Endothelial cell of umbilical vein (primary cell): ENCODE measurements around the gene PDCD2L. TPM values are rescaled to one million over a fixed set of nuclear protein-coding genes. Genes with fewer than 3 reads are reported as not detected.

Experiments used
- BruUV-seq: library from RNA; stranded (reverse); fragments of 400-500 nt; replicated peaks from 2 replicates; lab custom pipeline; 2021; lab: Mats Ljungman, UMichigan
- CTCF ChIA-PET: fragments of 300-600, 350-600 bp; sonication (Branson Sonifier 250); formaldehyde crosslinking; loops from one replicate; lab custom pipeline; 2021; ENCODE audit warnings: antibody characterized with exemption, inconsistent platforms; lab: Charles Lee
- POLR2A ChIA-PET: fragments of 300-600, 350-600 bp; sonication (Branson Sonifier 250); formaldehyde crosslinking; loops from one replicate; lab custom pipeline; 2021; ENCODE audit warnings: antibody characterized with exemption, inconsistent platforms; lab: Charles Lee
- DNase-seq: peaks from one replicate; pipeline ENCODE4 v3.0.0-alpha.2; 2011; ENCODE audit warnings: low read depth, low spot score
- FAIRE-seq: peaks from 2 replicates; lab custom pipeline; 2011; peaks lifted over from hg19 to GRCh38; lab: Jason Lieb, UNC
- H2AFZ ChIP-seq: 2 replicates; pipeline ENCODE4 v1.6.0; 2012; ENCODE audit warnings: low read depth, low read length, control low read depth, inconsistent platforms
- H3K27ac ChIP-seq: 2 replicates; pipeline ENCODE4 v1.5.1; 2011; ENCODE audit warnings: low read depth, mild to moderate bottlenecking, control low read depth, low read length, moderate library complexity; ENCODE audit not compliant: insufficient read depth
- H3K27me3 ChIP-seq, 2 experiments: 2 replicates each; pipeline versions ENCODE4 v1.6.0 to v1.6.1; 2011; ENCODE audit warnings: low read length in 2 of 2, mixed read lengths in 1 of 2; ENCODE audit not compliant: control insufficient read depth in 2 of 2, insufficient read depth in 2 of 2
- H3K36me3 ChIP-seq, 2 experiments: 2 replicates in 1 of 2; 3 replicates in 1 of 2; pipeline ENCODE4 v1.5.1; 2011; ENCODE audit warnings: low read length in 2 of 2, mild to moderate bottlenecking in 1 of 2, moderate library complexity in 1 of 2; ENCODE audit not compliant: control insufficient read depth in 2 of 2, insufficient read depth in 2 of 2; ENCODE audit errors: extremely low read depth in 1 of 2
- H3K4me1 ChIP-seq: 3 replicates; pipeline ENCODE4 v1.5.1; 2011; ENCODE audit warnings: mild to moderate bottlenecking, low read length; ENCODE audit not compliant: control insufficient read depth, insufficient read depth; ENCODE audit errors: extremely low read depth
- H3K4me2 ChIP-seq: 2 replicates; pipeline ENCODE4 v1.6.1; 2011; ENCODE audit warnings: low read length, control low read depth, mixed read lengths; ENCODE audit not compliant: insufficient read depth
- H3K4me3 ChIP-seq, 3 experiments: fragments of 200-600 bp in 1 of 3; sonication (generic), shearing (Covaris generic) in 1 of 3; replicated peaks in 1 of 3; 2 replicates each; pipeline ENCODE4 v1.5.1; 2011 to 2016; ENCODE audit warnings: control low read depth in 3 of 3, low read length in 3 of 3, mild to moderate bottlenecking in 2 of 3, inconsistent platforms in 1 of 3, low read depth in 1 of 3, moderate library complexity in 1 of 3; ENCODE audit not compliant: insufficient read depth in 1 of 3
- H3K79me2 ChIP-seq: 2 replicates; pipeline ENCODE4 v1.6.0; 2012; ENCODE audit warnings: low read length, inconsistent platforms; ENCODE audit not compliant: control insufficient read depth, insufficient read depth
- H3K9ac ChIP-seq: replicated peaks from 2 replicates; pipeline ENCODE3; 2011; ENCODE audit warnings: low read length, control low read depth; ENCODE audit not compliant: insufficient read depth; ENCODE audit errors: extremely low read depth
- H3K9me1 ChIP-seq: replicated peaks from 3 replicates; pipeline ENCODE4 v1.6.0; 2011; ENCODE audit warnings: mild to moderate bottlenecking, low read length; ENCODE audit not compliant: control insufficient read depth, insufficient read depth; ENCODE audit errors: extremely low read depth
- H3K9me3 ChIP-seq: replicated peaks from 2 replicates; pipeline ENCODE4 v1.5.1; 2012; ENCODE audit warnings: low read length, inconsistent platforms; ENCODE audit not compliant: control insufficient read depth, insufficient read depth
- H4K20me1 ChIP-seq: replicated peaks from 2 replicates; pipeline ENCODE3; 2011; ENCODE audit warnings: mild to moderate bottlenecking, low read length; ENCODE audit not compliant: control insufficient read depth, insufficient read depth; ENCODE audit errors: extremely low read depth
- EZH2 ChIP-seq: IDR thresholded peaks from 2 replicates; pipeline ENCODE4 v1.6.1; 2012; ENCODE audit warnings: borderline replicate concordance, low read depth, mild to moderate bottlenecking, moderate library complexity, low read length, inconsistent platforms; ENCODE audit not compliant: severe bottlenecking
- FOS ChIP-seq: IDR thresholded peaks from 2 replicates; pipeline ENCODE4 v1.6.1; 2011; ENCODE audit warnings: mild to moderate bottlenecking, low read length, moderate library complexity, borderline replicate concordance; ENCODE audit not compliant: insufficient read depth
- GATA2 ChIP-seq: IDR thresholded peaks from 2 replicates; pipeline ENCODE4 v1.7.0; 2011; ENCODE audit warnings: low read depth, mild to moderate bottlenecking, moderate library complexity, mixed read lengths, low read length; ENCODE audit not compliant: insufficient read length, insufficient read depth
- JUN ChIP-seq: IDR thresholded peaks from 2 replicates; pipeline ENCODE4 v1.6.1; 2011; ENCODE audit warnings: borderline replicate concordance, low read depth; ENCODE audit not compliant: insufficient read length, insufficient read depth
- MYC ChIP-seq: IDR thresholded peaks from one replicate; pipeline ENCODE4 v1.6.1; 2011; ENCODE audit warnings: mild to moderate bottlenecking, low read depth, low read length
- POLR2A ChIP-seq: IDR thresholded peaks from 2 replicates; pipeline ENCODE4 v1.6.1; 2012; ENCODE audit warnings: low read depth, mild to moderate bottlenecking, control low read depth, low read length
- POLR2AphosphoS5 ChIP-seq: IDR thresholded peaks from 2 replicates; pipeline ENCODE4 v1.6.1; 2012; ENCODE audit warnings: low read depth, mild to moderate bottlenecking, control low read depth, low read length, moderate library complexity; ENCODE audit not compliant: insufficient read depth
- dilution Hi-C: fragments of 300-500 bp; cut with MboI; formaldehyde crosslinking; loops from one replicate; pipeline ENCODE4 v1.15.0; 2019; ENCODE audit warnings: low sequenced_read_pairs; ENCODE audit not compliant: extremely low pct_ligation_motif_present
- intact Hi-C: fragments of 100-400 bp; cut with micrococcal nuclease; formaldehyde crosslinking; loops from one replicate; pipeline ENCODE4 v1.10.0; 2022
- polyA plus RNA-seq, 4 experiments: library from polyadenylated mRNA; depleted of rRNA in 3 of 4; stranded (reverse) in 3 of 4; unstranded in 1 of 4; fragments of >200 nt; gene quantifications; 2 replicates each; pipeline versions ENCODE4 v1.2.1 to v1.2.3, GENCODE V29; 2011 to 2012; ENCODE audit warnings: missing spikeins in 1 of 4
- total RNA-seq: library from RNA; stranded (reverse); gene quantifications from 2 replicates; pipeline ENCODE4 v1.2.3, GENCODE V29; 2021
- TF ChIP-seq, protein P1 (sequence below): IDR thresholded peaks from 2 replicates; pipeline ENCODE4 v1.6.1; 2011; ENCODE audit not compliant: insufficient read depth, insufficient read length
- TF ChIP-seq, protein P2 (sequence below), 2 donors: IDR thresholded peaks; 1 replicate in 1 of 2; 2 replicates in 1 of 2; pipeline ENCODE4 v1.5.1; 2011; ENCODE audit warnings: low read length in 2 of 2, mild to moderate bottlenecking in 2 of 2, moderate library complexity in 2 of 2, control low read depth in 1 of 2, inconsistent platforms in 1 of 2, low read depth in 1 of 2; ENCODE audit not compliant: insufficient read depth in 1 of 2; ENCODE audit errors: extremely low read depth in 1 of 2

The PDCD2L gene
- total and polyA plus RNA-seq, 2 donors (not counting 3 experiments of a cell fraction or from before 2014, with no cell fraction given) = 12.4 to 20.3 TPM

DNA sequence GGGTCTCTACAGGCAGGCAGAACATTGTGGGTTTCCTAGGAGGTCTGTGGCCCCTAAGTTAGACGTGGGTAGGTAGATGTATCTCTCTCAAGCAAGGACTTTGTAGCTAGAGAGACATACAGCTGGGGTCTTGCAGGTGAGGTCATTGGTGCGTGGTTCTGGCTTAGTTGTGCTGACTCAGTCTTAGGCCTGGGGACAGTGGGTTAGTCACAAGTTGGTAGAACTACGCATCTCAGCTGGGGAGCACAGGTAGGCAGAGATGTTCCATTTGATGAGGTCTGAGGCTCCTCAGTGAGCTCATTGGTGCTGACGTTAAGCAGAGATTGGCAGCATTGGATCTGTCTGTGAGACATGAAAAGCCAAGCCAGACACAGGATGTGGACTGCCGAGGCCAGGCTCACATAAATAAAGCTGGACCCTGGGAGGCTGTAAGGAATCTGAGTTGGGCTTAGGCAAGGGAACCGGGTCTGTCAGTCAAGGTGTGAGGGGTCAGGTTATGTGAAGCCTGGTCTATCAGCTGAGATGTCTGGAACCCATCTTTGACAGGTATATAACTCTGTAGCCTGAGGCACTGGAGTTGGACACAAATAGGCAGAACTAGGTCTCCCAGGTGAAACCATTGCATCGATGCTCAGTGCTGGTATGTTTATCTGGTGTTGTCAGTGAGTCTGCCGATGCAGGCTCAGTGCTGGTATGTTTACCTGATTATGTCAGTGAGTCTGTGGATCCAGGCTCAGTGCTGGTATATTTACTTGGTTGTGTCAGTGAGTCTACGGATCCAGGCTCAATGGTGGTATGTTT, 17.4 kb upstream of the PDCD2L start:
- H3K4me1 ChIP-seq = no peaks in the 10 kb centered on the region
- ChIA-PET POLR2A (no interaction called here), CTCF (no interaction called here)
- no peaks in the 10 kb centered on the region for H4K20me1 ChIP-seq
- H3K36me3 ChIP-seq = peaks cover 23 to 27% of the 10 kb centered on the region in 2 experiments
- no peak overlapping the region for H2AFZ ChIP-seq
- no peaks in the 10 kb centered on the region for H3K9me3 ChIP-seq
- no TSS peak for BruUV-seq
- H3K79me2 ChIP-seq = no peaks in the 10 kb centered on the region
- no peak for FAIRE-seq
- H3K27ac ChIP-seq = no peak overlapping the region
- no peak overlapping the region for H3K4me3 ChIP-seq
- DNase-seq = no peak
- no peaks in the 10 kb centered on the region for H3K9me1 ChIP-seq
- intact Hi-C loops (no loop called here), dilution Hi-C loops (no loop called here)
- TF ChIP-seq, protein P1, sequence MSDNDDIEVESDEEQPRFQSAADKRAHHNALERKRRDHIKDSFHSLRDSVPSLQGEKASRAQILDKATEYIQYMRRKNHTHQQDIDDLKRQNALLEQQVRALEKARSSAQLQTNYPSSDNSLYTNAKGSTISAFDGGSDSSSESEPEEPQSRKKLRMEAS = no peak
- no peak for TF ChIP-seq FOS
- no peaks in the 10 kb centered on the region for H3K27me3 ChIP-seq
- no peak overlapping the region for H3K9ac ChIP-seq
- H3K4me2 ChIP-seq = no peak overlapping the region

DNA sequence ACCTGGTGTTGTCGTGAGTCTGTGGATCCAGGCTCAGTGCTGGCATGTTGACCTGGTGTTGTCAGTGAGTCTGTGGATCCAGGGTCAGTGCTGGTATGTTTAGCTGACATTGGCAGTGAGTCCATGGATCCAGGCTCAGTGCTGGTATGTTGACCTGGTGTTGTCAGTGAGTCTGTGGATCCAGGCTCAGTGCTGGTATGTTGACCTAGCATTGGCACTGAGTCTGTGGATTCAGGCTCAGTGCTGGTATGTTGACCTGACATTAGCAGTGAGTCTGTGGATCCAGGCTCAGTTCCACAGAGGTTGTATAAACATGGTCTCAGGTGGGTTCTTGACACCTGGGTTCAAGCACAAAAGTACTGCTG, 16.8 kb upstream of the PDCD2L start:
- ChIA-PET CTCF (no interaction called here), POLR2A (no interaction called here)
- BruUV-seq = no TSS peak
- H3K79me2 ChIP-seq = no peaks in the 10 kb centered on the region
- H3K4me3 ChIP-seq = no peak overlapping the region
- no peaks in the 10 kb centered on the region for H4K20me1 ChIP-seq
- no peaks in the 10 kb centered on the region for H3K9me3 ChIP-seq
- H2AFZ ChIP-seq = no peak overlapping the region
- TF ChIP-seq JUN = no peak
- TF ChIP-seq EZH2 = no peak
- TF ChIP-seq GATA2 = no peak
- no peak for TF ChIP-seq POLR2AphosphoS5
- TF ChIP-seq POLR2A = no peak
- TF ChIP-seq FOS = no peak
- TF ChIP-seq, protein P1 = no peak
- TF ChIP-seq MYC = no peak
- TF ChIP-seq, protein P2, sequence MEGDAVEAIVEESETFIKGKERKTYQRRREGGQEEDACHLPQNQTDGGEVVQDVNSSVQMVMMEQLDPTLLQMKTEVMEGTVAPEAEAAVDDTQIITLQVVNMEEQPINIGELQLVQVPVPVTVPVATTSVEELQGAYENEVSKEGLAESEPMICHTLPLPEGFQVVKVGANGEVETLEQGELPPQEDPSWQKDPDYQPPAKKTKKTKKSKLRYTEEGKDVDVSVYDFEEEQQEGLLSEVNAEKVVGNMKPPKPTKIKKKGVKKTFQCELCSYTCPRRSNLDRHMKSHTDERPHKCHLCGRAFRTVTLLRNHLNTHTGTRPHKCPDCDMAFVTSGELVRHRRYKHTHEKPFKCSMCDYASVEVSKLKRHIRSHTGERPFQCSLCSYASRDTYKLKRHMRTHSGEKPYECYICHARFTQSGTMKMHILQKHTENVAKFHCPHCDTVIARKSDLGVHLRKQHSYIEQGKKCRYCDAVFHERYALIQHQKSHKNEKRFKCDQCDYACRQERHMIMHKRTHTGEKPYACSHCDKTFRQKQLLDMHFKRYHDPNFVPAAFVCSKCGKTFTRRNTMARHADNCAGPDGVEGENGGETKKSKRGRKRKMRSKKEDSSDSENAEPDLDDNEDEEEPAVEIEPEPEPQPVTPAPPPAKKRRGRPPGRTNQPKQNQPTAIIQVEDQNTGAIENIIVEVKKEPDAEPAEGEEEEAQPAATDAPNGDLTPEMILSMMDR (IDR thresholded peaks at IDR 0.05; ENCODE audit: extremely low read depth in 1 of 2, insufficient read depth in 1 of 2, low read depth in 1 of 2, low read length in 2 of 2) = no peak
- no peak overlapping the region for H3K27ac ChIP-seq
- FAIRE-seq (no peak), DNase-seq (no peak)
- dilution Hi-C loops = no loop called here
- intact Hi-C loops = no loop called here
- H3K4me2 ChIP-seq = no peak overlapping the region
- H3K9me1 ChIP-seq = no peaks in the 10 kb centered on the region
- H3K9ac ChIP-seq = no peak overlapping the region
- H3K27me3 ChIP-seq = no peaks in the 10 kb centered on the region
- no peaks in the 10 kb centered on the region for H3K4me1 ChIP-seq
- H3K36me3 ChIP-seq = peaks cover 24% of the 10 kb centered on the region in 2 experiments
